Prostate gland (tissue), 2 donors: ENCODE data around the gene RAB6A. TPM values are rescaled to one million over a fixed set of nuclear protein-coding genes. Genes with fewer than 3 reads are reported as not detected.

Source experiments
- DNase-seq: peaks from one replicate; pipeline ENCODE4 v3.0.0-alpha.2; 2019; ENCODE audit warnings: low spot score
- H3K27ac ChIP-seq, 2 donors: fragments of 200-600 bp; sonication (generic); 2 replicates each; pipeline ENCODE4 v1.5.1; 2017 to 2019
- H3K27me3 ChIP-seq: fragments of 200-600 bp; sonication (generic); replicated peaks from 2 replicates; pipeline ENCODE4 v1.5.1; 2019; ENCODE audit not compliant: insufficient read depth
- H3K36me3 ChIP-seq, 2 donors: fragments of 200-600 bp; sonication (generic); 1 replicate in 1 of 2; 2 replicates in 1 of 2; pipeline versions ENCODE4 v1.5.1 to v1.8.1; 2017 to 2019
- H3K4me1 ChIP-seq: fragments of 200-600 bp; sonication (generic); replicated peaks from 2 replicates; pipeline ENCODE4 v1.5.1; 2019
- H3K4me3 ChIP-seq, 2 donors: fragments of 200-600 bp; sonication (generic); 2 replicates each; pipeline ENCODE4 v1.5.1; 2017 to 2019
- H3K9me3 ChIP-seq: fragments of 200-600 bp; sonication (generic); 2 replicates; pipeline ENCODE4 v1.5.1; 2017
- POLR2A ChIP-seq: fragments of 450-650 bp; IDR thresholded peaks from one replicate; pipeline ENCODE4 v1.6.1; 2016; ENCODE audit warnings: antibody characterized with exemption, mild to moderate bottlenecking
- POLR2AphosphoS5 ChIP-seq: sonication (generic); formaldehyde crosslinking; IDR thresholded peaks from one replicate; pipeline ENCODE4 v1.6.1; 2017; ENCODE audit warnings: antibody characterized with exemption
- WGBS: methylation state at CpG from one replicate; pipeline ENCODE4 v1.1.5; 2018; 5-methylcytosine and 5-hydroxymethylcytosine counted together
- intact Hi-C: fragments of 100-400 bp; cut with DNase I; formaldehyde crosslinking; loops from one replicate; pipeline ENCODE4 v1.14.2; 2022
- total RNA-seq, 2 donors: library from RNA; depleted of rRNA; stranded (reverse); fragments of >200 nt; gene quantifications; one replicate each; pipeline ENCODE4 v1.1.0, GENCODE V29; 2016
- TF ChIP-seq, protein P1 (sequence below), 4 experiments: fragments of 200-600 bp in 2 of 4; fragments of 450-650 bp in 2 of 4; sonication (generic) in 2 of 4; IDR thresholded peaks; 1 replicate in 3 of 4; 2 replicates in 1 of 4; pipeline ENCODE4 v1.5.1; 2016 to 2019; ENCODE audit warnings: antibody characterized with exemption in 4 of 4, mild to moderate bottlenecking in 2 of 4, moderate library complexity in 2 of 4

RAB6A gene
- total RNA-seq, 2 donors from 2014 or later = 152 to 200 TPM

DNA sequence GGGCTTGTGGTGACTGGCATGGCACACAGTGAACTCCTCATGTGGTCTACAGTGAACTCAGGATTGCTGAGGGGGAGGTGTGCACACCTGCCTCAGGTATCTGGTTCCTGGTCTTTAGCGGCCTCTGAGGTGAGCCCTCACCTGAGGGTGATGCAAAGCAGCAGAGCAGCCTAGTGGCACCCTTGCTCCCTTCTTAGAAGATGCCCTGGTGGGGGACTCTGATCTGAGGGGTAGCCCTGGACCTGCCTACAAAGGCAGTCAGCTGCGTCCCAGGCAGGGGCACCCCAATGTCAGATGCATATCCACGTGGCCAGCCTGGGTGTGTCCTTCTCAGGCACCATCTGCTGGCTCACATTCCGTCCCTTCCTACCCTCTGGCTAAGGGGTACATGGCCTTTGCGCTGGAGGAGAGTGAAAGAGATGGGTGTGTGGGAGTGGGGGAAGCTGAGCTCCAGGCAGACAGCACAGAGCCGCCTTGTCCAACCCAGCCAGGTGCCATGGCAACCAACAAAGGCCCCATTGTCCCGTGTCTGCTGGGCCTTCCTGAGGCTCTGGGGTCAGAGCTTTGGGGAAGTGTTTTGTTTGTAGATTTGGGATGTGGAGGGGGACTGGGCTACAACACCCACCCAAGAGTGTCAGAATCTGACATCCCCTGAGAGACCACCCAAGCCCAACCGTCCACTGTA, 108.7 kb downstream of the RAB6A start:
- Histone ChIP-seq H3K27ac (no peak overlapping the region), H3K36me3 (no peaks in the 10 kb centered on the region), H3K27me3 (no peaks in the 10 kb centered on the region), H3K9me3 (no peaks in the 10 kb centered on the region), H3K4me3 (no peak overlapping the region), H3K4me1 (no peaks in the 10 kb centered on the region)
- WGBS = 44% methylated on average over 8 of the region's 8 CpGs
- TF ChIP-seq POLR2A (no peak), POLR2AphosphoS5 (no peak)
- TF ChIP-seq, protein P1, sequence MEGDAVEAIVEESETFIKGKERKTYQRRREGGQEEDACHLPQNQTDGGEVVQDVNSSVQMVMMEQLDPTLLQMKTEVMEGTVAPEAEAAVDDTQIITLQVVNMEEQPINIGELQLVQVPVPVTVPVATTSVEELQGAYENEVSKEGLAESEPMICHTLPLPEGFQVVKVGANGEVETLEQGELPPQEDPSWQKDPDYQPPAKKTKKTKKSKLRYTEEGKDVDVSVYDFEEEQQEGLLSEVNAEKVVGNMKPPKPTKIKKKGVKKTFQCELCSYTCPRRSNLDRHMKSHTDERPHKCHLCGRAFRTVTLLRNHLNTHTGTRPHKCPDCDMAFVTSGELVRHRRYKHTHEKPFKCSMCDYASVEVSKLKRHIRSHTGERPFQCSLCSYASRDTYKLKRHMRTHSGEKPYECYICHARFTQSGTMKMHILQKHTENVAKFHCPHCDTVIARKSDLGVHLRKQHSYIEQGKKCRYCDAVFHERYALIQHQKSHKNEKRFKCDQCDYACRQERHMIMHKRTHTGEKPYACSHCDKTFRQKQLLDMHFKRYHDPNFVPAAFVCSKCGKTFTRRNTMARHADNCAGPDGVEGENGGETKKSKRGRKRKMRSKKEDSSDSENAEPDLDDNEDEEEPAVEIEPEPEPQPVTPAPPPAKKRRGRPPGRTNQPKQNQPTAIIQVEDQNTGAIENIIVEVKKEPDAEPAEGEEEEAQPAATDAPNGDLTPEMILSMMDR (IDR thresholded peaks at IDR 0.05) = no peak
- DNase-seq = no peak
- intact Hi-C loops = no loop called here

DNA sequence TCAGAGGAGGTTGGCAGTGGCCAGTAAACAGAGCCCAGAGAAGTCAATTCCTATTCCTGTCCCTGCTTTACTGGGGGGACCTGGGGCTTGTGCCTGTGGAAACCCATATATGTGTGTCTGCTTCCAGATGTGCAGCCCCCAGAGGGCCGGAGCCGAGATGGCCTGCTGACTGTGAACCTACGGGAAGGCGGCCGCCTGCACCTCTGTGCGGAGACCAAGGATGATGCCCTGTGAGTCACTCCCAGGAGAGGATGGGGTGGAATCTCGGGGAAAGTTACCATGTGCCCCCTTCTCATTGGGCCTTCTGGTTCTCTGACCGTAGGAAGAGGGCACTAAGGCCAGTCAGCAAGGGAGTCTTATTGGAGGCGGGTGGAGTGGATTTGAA, 109.2 kb downstream of the RAB6A start:
- TF ChIP-seq POLR2A (no peak), POLR2AphosphoS5 (no peak)
- TF ChIP-seq, protein P1 (IDR thresholded peaks at IDR 0.05) = no peak
- no peaks in the 10 kb centered on the region for H3K36me3 ChIP-seq
- no peak for DNase-seq
- 91% methylated on average over 9 of the region's 9 CpGs for WGBS
- no peaks in the 10 kb centered on the region for H3K9me3 ChIP-seq
- intact Hi-C loops = no loop called here
- H3K27ac ChIP-seq = no peak overlapping the region
- H3K27me3 ChIP-seq = no peaks in the 10 kb centered on the region
- no peak overlapping the region for H3K4me3 ChIP-seq
- no peaks in the 10 kb centered on the region for H3K4me1 ChIP-seq

DNA sequence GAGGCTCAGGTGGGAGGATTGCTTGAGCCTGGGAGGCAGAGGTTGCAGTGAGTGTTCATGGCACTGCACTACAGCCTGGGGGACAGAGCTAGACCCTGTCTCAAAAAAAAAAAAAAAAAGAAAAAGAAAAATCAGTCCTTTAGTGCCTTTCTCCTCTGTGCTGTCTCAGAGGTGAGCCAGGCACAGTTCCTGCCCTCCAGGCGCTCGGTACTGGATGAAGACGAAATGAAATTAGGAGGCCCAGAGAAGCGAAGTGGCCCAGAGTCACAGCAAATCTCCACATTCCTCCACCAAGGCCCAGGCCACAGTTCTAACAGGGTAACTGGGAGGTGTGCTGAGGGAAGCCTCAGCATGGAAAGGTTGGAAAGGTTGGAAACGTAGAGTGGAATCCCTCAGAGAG, 109.6 kb downstream of the RAB6A start:
- no peak overlapping the region for H3K27ac ChIP-seq

DNA sequence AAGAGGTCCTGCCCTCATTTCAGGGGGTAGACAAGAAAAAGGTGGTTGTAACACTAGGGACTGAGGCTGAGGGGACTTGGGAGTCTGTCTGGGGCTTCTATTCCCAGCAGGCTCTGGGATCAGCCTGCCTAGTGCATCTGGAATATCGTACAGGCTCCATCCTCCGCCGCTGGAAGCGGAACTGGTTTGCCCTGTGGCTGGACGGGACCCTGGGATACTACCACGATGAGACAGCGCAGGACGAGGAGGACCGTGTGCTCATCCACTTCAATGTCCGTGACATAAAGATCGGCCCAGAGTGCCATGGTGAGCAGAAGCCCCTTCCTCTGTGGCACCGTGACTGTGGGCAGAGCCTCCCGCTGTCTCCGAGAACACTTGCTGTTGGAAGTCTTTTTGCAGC, 110.5 kb downstream of the RAB6A start:
- TF ChIP-seq, protein P1 (IDR thresholded peaks at IDR 0.05) = no peak
- no peak for TF ChIP-seq POLR2AphosphoS5
- TF ChIP-seq POLR2A = no peak
- H3K9me3 ChIP-seq = no peaks in the 10 kb centered on the region
- no peaks in the 10 kb centered on the region for H3K27me3 ChIP-seq
- H3K36me3 ChIP-seq = no peaks in the 10 kb centered on the region
- no peaks in the 10 kb centered on the region for H3K4me1 ChIP-seq
- 92% methylated on average over 14 of the region's 14 CpGs for WGBS
- no peak overlapping the region for H3K4me3 ChIP-seq
- DNase-seq = no peak
- no peak overlapping the region for H3K27ac ChIP-seq
- intact Hi-C loops = no loop called here

More for the DNA sequence above, 109.6 kb downstream of the RAB6A start:
- no peak for DNase-seq
- Histone ChIP-seq H3K4me3 (no peak overlapping the region), H3K27me3 (no peaks in the 10 kb centered on the region), H3K36me3 (no peaks in the 10 kb centered on the region), H3K4me1 (no peaks in the 10 kb centered on the region), H3K9me3 (no peaks in the 10 kb centered on the region)
- TF ChIP-seq POLR2AphosphoS5 (no peak), POLR2A (no peak)
- TF ChIP-seq, protein P1 (IDR thresholded peaks at IDR 0.05) = no peak
- intact Hi-C loops = no loop called here
- 94% methylated on average over 5 of the region's 5 CpGs for whole genome bisulfite sequencing

DNA sequence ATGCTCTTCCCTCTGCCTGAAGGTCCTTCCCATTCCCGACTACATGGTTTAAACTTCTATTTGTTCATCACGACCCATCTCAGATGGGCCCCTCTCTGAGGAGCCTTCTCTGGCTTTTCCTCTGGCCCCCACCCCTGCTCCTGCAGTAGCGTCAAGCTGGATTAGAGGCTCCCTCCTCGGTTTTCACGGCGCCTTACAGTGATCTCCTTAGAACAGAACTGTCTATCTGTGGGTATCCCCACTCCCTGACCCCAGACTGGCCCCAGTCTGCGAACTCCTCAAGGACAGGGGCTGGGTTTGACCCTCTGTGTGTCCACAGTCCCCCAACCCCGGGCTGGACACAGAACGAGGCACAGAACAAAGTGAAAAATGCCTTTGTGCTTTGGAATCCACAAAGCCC, 111.7 kb downstream of the RAB6A start:
- TF ChIP-seq POLR2A (no peak), POLR2AphosphoS5 (no peak)
- TF ChIP-seq, protein P1 (IDR thresholded peaks at IDR 0.05) = no peak
- no peaks in the 10 kb centered on the region for H3K9me3 ChIP-seq
- no peaks in the 10 kb centered on the region for H3K4me1 ChIP-seq
- WGBS = 73% methylated on average over 9 of the region's 9 CpGs
- intact Hi-C loops = no loop called here
- H3K27me3 ChIP-seq = no peaks in the 10 kb centered on the region
- no peak overlapping the region for H3K27ac ChIP-seq
- H3K36me3 ChIP-seq = no peaks in the 10 kb centered on the region
- H3K4me3 ChIP-seq = no peak overlapping the region
- no peak for DNase-seq
